Measurements from ENCODE around the gene FRYL.

DNA sequence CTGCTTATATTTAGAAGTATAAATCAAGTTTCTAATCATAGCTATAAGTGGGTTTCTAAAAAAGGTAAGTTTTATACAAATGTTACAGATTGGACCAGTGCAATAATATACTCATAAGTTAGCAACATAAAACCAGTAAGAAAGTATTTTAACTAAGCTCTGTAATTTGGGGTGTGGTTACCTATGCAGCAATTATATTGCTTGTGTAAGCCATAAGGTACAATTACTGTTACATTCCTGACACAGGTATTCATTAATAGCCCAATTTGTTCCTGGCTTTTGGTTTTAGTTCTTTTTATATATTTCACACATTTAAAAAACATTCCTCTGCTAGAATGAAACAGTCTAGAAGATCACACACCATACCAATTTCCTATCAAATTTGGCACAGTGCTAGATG is 115.1 kb downstream of the FRYL start:
- TF ChIP-seq TAF1 (IDR thresholded peaks at IDR 0.05; ENCODE audit: borderline replicate concordance, insufficient read depth, low read length) = no peak
- TF ChIP-seq, protein P1, sequence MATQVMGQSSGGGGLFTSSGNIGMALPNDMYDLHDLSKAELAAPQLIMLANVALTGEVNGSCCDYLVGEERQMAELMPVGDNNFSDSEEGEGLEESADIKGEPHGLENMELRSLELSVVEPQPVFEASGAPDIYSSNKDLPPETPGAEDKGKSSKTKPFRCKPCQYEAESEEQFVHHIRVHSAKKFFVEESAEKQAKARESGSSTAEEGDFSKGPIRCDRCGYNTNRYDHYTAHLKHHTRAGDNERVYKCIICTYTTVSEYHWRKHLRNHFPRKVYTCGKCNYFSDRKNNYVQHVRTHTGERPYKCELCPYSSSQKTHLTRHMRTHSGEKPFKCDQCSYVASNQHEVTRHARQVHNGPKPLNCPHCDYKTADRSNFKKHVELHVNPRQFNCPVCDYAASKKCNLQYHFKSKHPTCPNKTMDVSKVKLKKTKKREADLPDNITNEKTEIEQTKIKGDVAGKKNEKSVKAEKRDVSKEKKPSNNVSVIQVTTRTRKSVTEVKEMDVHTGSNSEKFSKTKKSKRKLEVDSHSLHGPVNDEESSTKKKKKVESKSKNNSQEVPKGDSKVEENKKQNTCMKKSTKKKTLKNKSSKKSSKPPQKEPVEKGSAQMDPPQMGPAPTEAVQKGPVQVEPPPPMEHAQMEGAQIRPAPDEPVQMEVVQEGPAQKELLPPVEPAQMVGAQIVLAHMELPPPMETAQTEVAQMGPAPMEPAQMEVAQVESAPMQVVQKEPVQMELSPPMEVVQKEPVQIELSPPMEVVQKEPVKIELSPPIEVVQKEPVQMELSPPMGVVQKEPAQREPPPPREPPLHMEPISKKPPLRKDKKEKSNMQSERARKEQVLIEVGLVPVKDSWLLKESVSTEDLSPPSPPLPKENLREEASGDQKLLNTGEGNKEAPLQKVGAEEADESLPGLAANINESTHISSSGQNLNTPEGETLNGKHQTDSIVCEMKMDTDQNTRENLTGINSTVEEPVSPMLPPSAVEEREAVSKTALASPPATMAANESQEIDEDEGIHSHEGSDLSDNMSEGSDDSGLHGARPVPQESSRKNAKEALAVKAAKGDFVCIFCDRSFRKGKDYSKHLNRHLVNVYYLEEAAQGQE (IDR thresholded peaks at IDR 0.05; ENCODE audit: insufficient read depth in 1 of 2, low read depth in 2 of 2, low read length in 2 of 2) = no peak
- no peak for TF ChIP-seq SIN3A (IDR thresholded peaks at IDR 0.05; ENCODE audit: borderline replicate concordance, insufficient read depth, low read length)
